BLaER1 (cell line): ENCODE data around the gene LIME1.
A peak's percentile ranks its signal among the peaks of the same experiment; 100 is the strongest.

Experiments used
- H3K27ac ChIP-seq: shearing (Covaris generic); formaldehyde crosslinking; 2 replicates; pipeline ENCODE4 v1.8.1; 2022
- H3K27me3 ChIP-seq: shearing (Covaris generic); formaldehyde crosslinking; 2 replicates; pipeline ENCODE4 v1.8.1; 2022
- H3K36me3 ChIP-seq: shearing (Covaris generic); formaldehyde crosslinking; 2 replicates; pipeline ENCODE4 v1.8.1; 2022
- H3K4me1 ChIP-seq: shearing (Covaris generic); formaldehyde crosslinking; 2 replicates; pipeline ENCODE4 v1.8.1; 2022
- H3K4me2 ChIP-seq: shearing (Covaris generic); formaldehyde crosslinking; 2 replicates; pipeline ENCODE4 v1.8.1; 2022
- H3K4me3 ChIP-seq: shearing (Covaris generic); formaldehyde crosslinking; 2 replicates; pipeline ENCODE4 v1.8.1; 2022
- H3K9ac ChIP-seq: shearing (Covaris generic); formaldehyde crosslinking; 2 replicates; pipeline ENCODE4 v1.8.1; 2022
- H3K9me3 ChIP-seq: shearing (Covaris generic); formaldehyde crosslinking; 2 replicates; pipeline ENCODE4 v1.8.1; 2022
- H4K20me1 ChIP-seq: shearing (Covaris generic); formaldehyde crosslinking; 2 replicates; pipeline ENCODE4 v1.8.1; 2022
- Cebpa-rat ChIP-seq: shearing (Covaris generic); IDR thresholded peaks from 2 replicates; pipeline ENCODE4 v1.8.1; 2022

Gene LIME1

DNA sequence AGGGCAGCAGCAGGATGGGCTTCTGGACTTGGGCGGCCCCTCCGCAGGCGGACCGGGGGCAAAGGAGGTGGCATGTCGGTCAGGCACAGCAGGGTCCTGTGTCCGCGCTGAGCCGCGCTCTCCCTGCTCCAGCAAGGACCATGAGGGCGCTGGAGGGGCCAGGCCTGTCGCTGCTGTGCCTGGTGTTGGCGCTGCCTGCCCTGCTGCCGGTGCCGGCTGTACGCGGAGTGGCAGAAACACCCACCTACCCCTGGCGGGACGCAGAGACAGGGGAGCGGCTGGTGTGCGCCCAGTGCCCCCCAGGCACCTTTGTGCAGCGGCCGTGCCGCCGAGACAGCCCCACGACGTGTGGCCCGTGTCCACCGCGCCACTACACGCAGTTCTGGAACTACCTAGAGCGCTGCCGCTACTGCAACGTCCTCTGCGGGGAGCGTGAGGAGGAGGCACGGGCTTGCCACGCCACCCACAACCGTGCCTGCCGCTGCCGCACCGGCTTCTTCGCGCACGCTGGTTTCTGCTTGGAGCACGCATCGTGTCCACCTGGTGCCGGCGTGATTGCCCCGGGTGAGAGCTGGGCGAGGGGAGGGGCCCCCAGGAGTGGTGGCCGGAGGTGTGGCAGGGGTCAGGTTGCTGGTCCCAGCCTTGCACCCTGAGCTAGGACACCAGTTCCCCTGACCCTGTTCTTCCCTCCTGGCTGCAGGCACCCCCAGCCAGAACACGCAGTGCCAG lies 39.7 kb upstream of the LIME1 start, which contains the start of gene TNFRSF6B:
TNFRSF6B (plus strand) TSS at position 25 of the 729 bp plus-strand sequence; CDS start at position 141, 116 bp downstream.
- Histone ChIP-seq H3K36me3 (peaks cover 47% of the 10 kb centered on the region), H3K4me1 (peaks cover 65% of the 10 kb centered on the region), H3K9me3 (no peaks in the 10 kb centered on the region), H4K20me1 (peaks cover 51% of the 10 kb centered on the region), H3K27ac (peak within 1 kb of the TSS; percentile 82), H3K9ac (peak within 1 kb of the TSS; percentile 72), H3K4me2 (peak within 1 kb of the TSS; percentile 99), H3K27me3 (no peaks in the 10 kb centered on the region), H3K4me3 (peak within 1 kb of the TSS; percentile 63)
- no peak for TF ChIP-seq Cebpa-rat

GRCh38 chr20:63697357-63697867 lies 39.1 kb upstream of the LIME1 start:
- no peak for TF ChIP-seq Cebpa-rat
- H3K27me3 ChIP-seq: no peaks in the 10 kb centered on the region
- H3K36me3 ChIP-seq: peaks cover 52% of the 10 kb centered on the region
- peak overlapping the region; percentile 99 for H3K4me2 ChIP-seq
- H3K4me1 ChIP-seq: peaks cover 59% of the 10 kb centered on the region
- H3K27ac ChIP-seq: peak overlapping the region; percentile 82; the same call in 1 of the 2 replicates
- peak overlapping the region; percentile 72 for H3K9ac ChIP-seq
- peaks cover 50% of the 10 kb centered on the region for H4K20me1 ChIP-seq
- no peaks in the 10 kb centered on the region for H3K9me3 ChIP-seq
- H3K4me3 ChIP-seq: peak overlapping the region; percentile 63

GRCh38 chr20:63697868-63698545 lies 38.5 kb upstream of the LIME1 start:
- Histone ChIP-seq H3K4me2 (peak overlapping the region; percentile 99), H3K27me3 (no peaks in the 10 kb centered on the region), H3K27ac (no peak overlapping the region)

GRCh38 chr20:63698739-63699465 lies 37.6 kb upstream of the LIME1 start:
- Histone ChIP-seq H4K20me1 (peaks cover 64% of the 10 kb centered on the region), H3K9ac (no peak overlapping the region), H3K27ac (peak overlapping the region; percentile 58; the same call in 1 of the 2 replicates), H3K36me3 (peaks cover 64% of the 10 kb centered on the region), H3K27me3 (no peaks in the 10 kb centered on the region), H3K4me1 (peaks cover 55% of the 10 kb centered on the region), H3K4me3 (no peak overlapping the region), H3K4me2 (peak overlapping the region; percentile 34; the same call in 1 of the 2 replicates), H3K9me3 (no peaks in the 10 kb centered on the region)
- TF ChIP-seq Cebpa-rat: no peak

More at GRCh38 chr20:63697868-63698545, 38.5 kb upstream of the LIME1 start:
- Histone ChIP-seq H3K4me1 (peaks cover 55% of the 10 kb centered on the region), H3K9ac (no peak overlapping the region; the same call in 1 of the 2 replicates), H3K36me3 (peaks cover 58% of the 10 kb centered on the region), H4K20me1 (peaks cover 55% of the 10 kb centered on the region), H3K4me3 (no peak overlapping the region; the same call in 1 of the 2 replicates), H3K9me3 (no peaks in the 10 kb centered on the region)
- TF ChIP-seq Cebpa-rat: no peak

GRCh38 chr20:63699466-63700198 lies 36.8 kb upstream of the LIME1 start:
- H3K9ac ChIP-seq: 0 out of 2 replicates have a peak overlapping the region, but pooled peaks have one; percentile 38
- H3K9me3 ChIP-seq: no peaks in the 10 kb centered on the region
- H4K20me1 ChIP-seq: peaks cover 71% of the 10 kb centered on the region
- no peak for TF ChIP-seq Cebpa-rat
- H3K4me1 ChIP-seq: peaks cover 55% of the 10 kb centered on the region
- H3K4me2 ChIP-seq: peak overlapping the region; percentile 34
- no peak overlapping the region for H3K4me3 ChIP-seq
- peaks cover 65% of the 10 kb centered on the region for H3K36me3 ChIP-seq
- peak overlapping the region; percentile 58 for H3K27ac ChIP-seq
- H3K27me3 ChIP-seq: no peaks in the 10 kb centered on the region

DNA sequence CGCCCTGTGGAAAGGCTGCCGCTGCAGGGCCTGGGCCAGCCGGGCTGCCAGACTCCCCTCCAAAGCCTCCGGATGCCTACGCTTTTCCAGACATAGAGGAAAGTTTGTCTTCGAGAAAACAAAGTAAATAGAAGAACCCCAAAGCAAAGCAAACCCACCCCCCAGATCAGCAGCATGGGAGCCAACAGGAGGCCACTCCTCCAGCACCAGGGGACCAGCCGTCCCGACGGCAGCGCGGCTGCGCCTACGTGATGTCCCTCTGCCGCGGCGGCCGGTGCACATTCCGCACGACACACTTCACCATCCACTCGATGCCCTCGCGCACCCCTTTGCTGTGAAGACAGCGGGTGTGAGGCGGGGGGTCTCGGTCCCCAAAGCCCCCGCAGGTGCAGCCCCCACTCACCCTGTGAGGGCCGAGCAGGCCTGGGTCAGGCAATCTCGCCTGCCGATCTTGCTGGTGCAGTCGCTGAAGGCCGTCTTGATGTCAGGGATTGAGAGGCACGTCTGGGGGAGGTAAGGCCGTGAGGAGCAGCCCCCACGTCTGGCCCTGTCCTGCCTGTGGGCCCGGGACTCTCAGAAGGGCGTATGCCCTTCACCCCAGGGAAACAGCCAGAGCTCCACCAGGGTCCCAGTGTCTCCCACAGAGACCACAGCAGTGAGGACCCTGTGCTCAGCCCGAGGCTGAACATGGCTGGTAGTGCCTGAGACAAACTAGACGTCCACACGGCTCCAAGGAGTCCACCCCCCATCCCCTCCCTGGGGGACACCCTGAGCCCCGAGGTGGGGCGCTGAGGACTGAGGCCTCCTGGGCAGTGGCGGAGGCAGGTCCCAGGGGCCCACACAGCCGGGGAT lies 36.0 kb upstream of the LIME1 start:
- Histone ChIP-seq H4K20me1 (peaks cover 79% of the 10 kb centered on the region), H3K36me3 (peaks cover 66% of the 10 kb centered on the region), H3K27me3 (no peaks in the 10 kb centered on the region), H3K4me2 (peak overlapping the region; percentile 34), H3K9ac (no peak overlapping the region), H3K4me1 (peaks cover 52% of the 10 kb centered on the region), H3K27ac (no peak overlapping the region), H3K4me3 (no peak overlapping the region), H3K9me3 (no peaks in the 10 kb centered on the region)
- no peak for TF ChIP-seq Cebpa-rat

DNA sequence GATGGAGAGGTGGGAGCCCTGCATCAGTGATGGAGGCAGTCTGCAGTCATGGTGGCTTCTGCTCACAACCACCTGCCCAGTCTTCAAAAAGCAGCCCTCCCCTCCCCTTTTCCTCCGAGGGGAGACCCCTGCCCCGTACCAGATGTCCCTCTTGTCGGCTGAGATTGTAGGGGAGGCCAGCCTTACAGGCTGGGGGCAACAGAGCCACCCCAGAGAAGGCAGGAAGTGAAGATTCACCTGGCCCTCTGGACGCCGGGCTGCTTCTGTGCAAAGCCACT lies 35.5 kb upstream of the LIME1 start:
- Histone ChIP-seq H3K9ac (no peak overlapping the region; the same call in 1 of the 2 replicates), H4K20me1 (peaks cover 85% of the 10 kb centered on the region), H3K27ac (no peak overlapping the region), H3K27me3 (no peaks in the 10 kb centered on the region), H3K9me3 (no peaks in the 10 kb centered on the region), H3K4me3 (no peak overlapping the region), H3K4me1 (peaks cover 49% of the 10 kb centered on the region), H3K36me3 (peaks cover 67% of the 10 kb centered on the region), H3K4me2 (no peak overlapping the region)
- TF ChIP-seq Cebpa-rat: no peak

DNA sequence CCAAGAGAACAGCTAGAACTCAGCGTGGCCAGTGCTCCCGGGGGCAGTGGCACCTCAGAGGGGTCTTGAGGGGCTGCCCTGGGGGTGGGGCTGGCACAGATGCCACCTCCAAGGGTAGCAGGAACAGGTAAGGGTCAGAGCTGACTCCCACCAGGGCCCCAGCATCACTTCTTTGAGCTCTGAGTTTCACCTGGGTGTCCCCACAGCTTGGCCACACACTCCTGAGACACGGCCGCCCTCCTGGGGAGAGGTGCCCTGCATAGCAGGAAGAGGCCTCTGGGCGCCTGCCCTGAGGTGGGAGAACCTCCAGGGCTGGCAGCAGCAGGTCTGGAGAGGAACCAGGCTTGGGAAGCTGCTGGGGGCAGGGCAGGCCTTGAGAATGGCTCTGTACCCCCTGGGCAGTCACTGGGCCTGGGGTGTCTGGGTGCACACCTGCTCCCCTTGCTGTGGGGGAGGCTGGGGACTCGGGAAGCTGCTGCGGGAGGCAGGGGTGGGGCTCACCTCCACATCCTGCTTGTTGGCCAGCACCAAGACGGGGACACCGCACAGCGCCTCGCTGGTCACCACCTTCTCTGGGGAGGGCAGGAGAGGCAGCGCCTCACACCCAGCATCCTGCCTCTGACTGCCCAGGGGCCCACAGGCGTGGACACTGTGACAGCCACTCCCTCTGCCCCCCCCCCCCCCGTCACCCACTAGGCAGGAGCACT lies 35.0 kb upstream of the LIME1 start:
- Histone ChIP-seq H3K4me3 (no peak overlapping the region), H3K36me3 (peaks cover 72% of the 10 kb centered on the region), H3K9me3 (no peaks in the 10 kb centered on the region), H3K9ac (no peak overlapping the region; the same call in 1 of the 2 replicates), H3K27me3 (no peaks in the 10 kb centered on the region), H3K4me2 (no peak overlapping the region), H3K27ac (no peak overlapping the region), H4K20me1 (peaks cover 89% of the 10 kb centered on the region), H3K4me1 (peaks cover 49% of the 10 kb centered on the region)
- no peak for TF ChIP-seq Cebpa-rat
